HEK293T (cell line): Measurements from ENCODE around the gene CLEC4G.

Experiments
- FOXM1 ChIP-seq: fragments of 450-650 bp; IDR thresholded peaks from 2 replicates; pipeline ENCODE4 v1.6.1; 2017; ENCODE audit warnings: mild to moderate bottlenecking, borderline replicate concordance
- L3MBTL2 ChIP-seq: fragments of 450-650 bp; conservative IDR thresholded peaks from 2 replicates; pipeline ENCODE4 v1.6.1; 2016; ENCODE audit warnings: mild to moderate bottlenecking
- SP1 ChIP-seq: fragments of 450-650 bp; IDR thresholded peaks from 2 replicates; pipeline ENCODE4 v1.6.1; 2017

DNA sequence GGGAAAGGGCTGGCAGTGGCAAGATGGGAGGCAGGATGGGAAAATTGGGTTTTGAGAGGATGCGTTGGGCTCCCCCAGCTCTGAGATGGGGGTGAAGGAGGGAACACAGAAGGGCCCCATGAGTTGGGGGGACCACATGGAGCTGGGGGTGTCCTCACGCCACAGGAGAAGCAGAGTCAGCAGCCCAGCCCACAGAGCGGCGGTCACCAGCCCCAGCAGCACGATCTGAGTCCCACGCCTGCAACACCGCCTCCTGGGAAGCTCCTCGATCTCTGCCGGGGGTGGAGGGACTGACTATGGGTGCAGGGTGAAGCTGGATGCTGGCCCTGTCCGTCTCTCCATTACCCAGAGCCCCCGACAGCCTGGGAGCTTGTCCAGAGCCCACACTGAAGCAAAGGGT, 33.3 kb downstream of the CLEC4G start:
- TF ChIP-seq FOXM1 (no peak), SP1 (no peak), L3MBTL2 (no peak)
